ENCODE results near the gene IMPA2. TPM values are rescaled to one million over a fixed set of nuclear protein-coding genes. Genes with fewer than 3 reads are reported as not detected.

IMPA2 gene
- total and polyA plus RNA-seq, 10 of the 15 experiments (the other 5 are each of a cell fraction or from before 2014, with no cell fraction given): 0.24 to 21.0 (median 11.4) TPM

DNA sequence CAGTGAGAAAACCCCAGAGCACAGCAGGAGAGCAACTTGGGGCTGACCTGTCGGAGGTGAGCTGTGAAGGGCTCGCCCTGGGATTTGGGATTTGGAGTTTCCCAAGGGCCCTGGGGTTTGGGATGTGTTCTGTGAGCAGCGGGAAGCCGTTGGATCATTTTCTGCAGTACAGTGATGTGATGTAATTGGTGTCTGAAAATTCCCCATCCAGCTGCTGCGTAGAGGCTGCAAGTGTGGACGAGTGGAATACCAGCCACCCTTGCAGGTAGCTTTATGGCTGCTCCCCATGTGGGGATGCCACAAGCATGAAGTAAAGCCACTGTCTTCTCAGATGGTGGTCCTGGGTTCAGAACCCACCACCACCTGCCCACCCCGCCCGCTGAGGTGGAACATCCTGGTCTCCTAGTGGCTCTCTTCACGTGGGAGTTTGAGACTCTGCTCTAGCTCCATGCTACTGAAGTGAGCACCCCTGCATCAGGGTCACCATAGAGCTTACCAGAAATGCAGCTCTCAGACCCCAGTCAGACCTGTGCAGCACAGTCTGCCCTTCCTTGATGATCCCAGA lies 15.0 kb downstream of the IMPA2 start:
- Histone ChIP-seq H3K4me2 (ENCODE audit: control insufficient read depth, insufficient read depth) (no peak overlapping the region), H3K9me3 (replicated peaks; ENCODE audit: control insufficient read depth, insufficient read depth, low read length) (no peaks in the 10 kb centered on the region), H3K79me2 (ENCODE audit: control insufficient read depth, insufficient read depth, low read length) (no peaks in the 10 kb centered on the region), H3K9ac (ENCODE audit: control insufficient read depth, insufficient read depth, low read length) (no peak overlapping the region), H3K27me3 (replicated peaks in 1 of 2; ENCODE audit: control insufficient read depth in 2 of 2, insufficient read depth in 2 of 2, low read length in 1 of 2) (no peaks in the 10 kb centered on the region), H3K4me1 (ENCODE audit: control insufficient read depth, insufficient read depth, low read length) (peaks cover 8% of the 10 kb centered on the region), H4K20me1 (ENCODE audit: control insufficient read depth, insufficient read depth) (no peaks in the 10 kb centered on the region), H2AFZ (ENCODE audit: control insufficient read depth, low read depth, low read length) (peak overlapping the region; percentile 88; the same call in 1 of the 2 replicates), H3K27ac (ENCODE audit: control insufficient read depth, insufficient read depth) (no peak overlapping the region), H3K4me3 (no peak overlapping the region), H3K36me3 (ENCODE audit: control insufficient read depth in 2 of 2, insufficient read depth in 2 of 2, low read length in 1 of 2) (no peaks in the 10 kb centered on the region)
- intact Hi-C loops (cut with micrococcal nuclease; ENCODE audit: unreplicated experiment): no loop called here
- SMC1A ChIA-PET (ENCODE audit: uncharacterized antibody, unreplicated experiment): interaction anchor here (0.7 to 4.6 kb wide), 4 partner anchors 42 to 263 kb away, joined by 3 to 46 read pairs (median 4); no protein-coding TSS in a partner anchor
- RAD21 ChIA-PET (ENCODE audit: unreplicated experiment): interaction anchor here (0.8 to 4.6 kb wide), 4 partner anchors 58 to 340 kb away, joined by 4 to 40 read pairs (median 8); no protein-coding TSS in a partner anchor
- WGBS (ENCODE audit: insufficient coverage, insufficient replicate concordance, low lambda C conversion rate, missing lambda C conversion rate): 77% methylated on average over 9 of the region's 9 CpGs
- in situ Hi-C loops (cut with MboI): loop anchor here (5.0 kb wide), 1 partner anchor 64 kb away; no protein-coding TSS in a partner anchor
- POLR2A ChIA-PET: no interaction called here
- DNase-seq (ENCODE audit: low read depth, low spot score) (no peak), FAIRE-seq (no peak), ATAC-seq (no peak)
- no TSS peak for BruUV-seq (replicated peaks)
- CTCF ChIA-PET: interaction anchor here (0.8 to 7.7 kb wide), 14 partner anchors 7 to 341 kb away, joined by 3 to 122 read pairs (median 6); no protein-coding TSS in a partner anchor
- TF ChIP-seq ZSCAN29 (IDR thresholded peaks at IDR 0.05) (no peak), SMAD1 (IDR thresholded peaks at IDR 0.05; ENCODE audit: low read depth, partially characterized antibody) (no peak), PAX5 (IDR thresholded peaks at IDR 0.05; ENCODE audit: borderline replicate concordance, low read depth, low read length) (no peak), SUPT20H (IDR thresholded peaks at IDR 0.05; ENCODE audit: borderline replicate concordance, control insufficient read depth, low read depth, low read length) (no peak), BHLHE40 (IDR thresholded peaks at IDR 0.05; ENCODE audit: borderline replicate concordance in 1 of 2, low read depth in 2 of 2, low read length in 1 of 2) (no peak), SPI1 (IDR thresholded peaks at IDR 0.05; ENCODE audit: borderline replicate concordance, insufficient read depth, low read depth, low read length) (no peak), EP300 (IDR thresholded peaks at IDR 0.05; ENCODE audit: borderline replicate concordance in 1 of 2, control insufficient read depth in 1 of 2, low read depth in 2 of 2, low read length in 2 of 2) (no peak), SMARCA5 (IDR thresholded peaks at IDR 0.05) (no peak), SRF (IDR thresholded peaks at IDR 0.05; ENCODE audit: low read depth in 2 of 2, low read length in 2 of 2) (no peak), DPF2 (IDR thresholded peaks at IDR 0.05) (no peak), KDM1A (IDR thresholded peaks at IDR 0.05; ENCODE audit: borderline replicate concordance) (no peak), KAT2A (conservative IDR thresholded peaks at IDR 0.05; ENCODE audit: control insufficient read depth, low read depth, low read length) (no peak), NFYA (IDR thresholded peaks at IDR 0.05; ENCODE audit: borderline replicate concordance, low read depth, low read length) (no peak)
- TF ChIP-seq, protein P1, sequence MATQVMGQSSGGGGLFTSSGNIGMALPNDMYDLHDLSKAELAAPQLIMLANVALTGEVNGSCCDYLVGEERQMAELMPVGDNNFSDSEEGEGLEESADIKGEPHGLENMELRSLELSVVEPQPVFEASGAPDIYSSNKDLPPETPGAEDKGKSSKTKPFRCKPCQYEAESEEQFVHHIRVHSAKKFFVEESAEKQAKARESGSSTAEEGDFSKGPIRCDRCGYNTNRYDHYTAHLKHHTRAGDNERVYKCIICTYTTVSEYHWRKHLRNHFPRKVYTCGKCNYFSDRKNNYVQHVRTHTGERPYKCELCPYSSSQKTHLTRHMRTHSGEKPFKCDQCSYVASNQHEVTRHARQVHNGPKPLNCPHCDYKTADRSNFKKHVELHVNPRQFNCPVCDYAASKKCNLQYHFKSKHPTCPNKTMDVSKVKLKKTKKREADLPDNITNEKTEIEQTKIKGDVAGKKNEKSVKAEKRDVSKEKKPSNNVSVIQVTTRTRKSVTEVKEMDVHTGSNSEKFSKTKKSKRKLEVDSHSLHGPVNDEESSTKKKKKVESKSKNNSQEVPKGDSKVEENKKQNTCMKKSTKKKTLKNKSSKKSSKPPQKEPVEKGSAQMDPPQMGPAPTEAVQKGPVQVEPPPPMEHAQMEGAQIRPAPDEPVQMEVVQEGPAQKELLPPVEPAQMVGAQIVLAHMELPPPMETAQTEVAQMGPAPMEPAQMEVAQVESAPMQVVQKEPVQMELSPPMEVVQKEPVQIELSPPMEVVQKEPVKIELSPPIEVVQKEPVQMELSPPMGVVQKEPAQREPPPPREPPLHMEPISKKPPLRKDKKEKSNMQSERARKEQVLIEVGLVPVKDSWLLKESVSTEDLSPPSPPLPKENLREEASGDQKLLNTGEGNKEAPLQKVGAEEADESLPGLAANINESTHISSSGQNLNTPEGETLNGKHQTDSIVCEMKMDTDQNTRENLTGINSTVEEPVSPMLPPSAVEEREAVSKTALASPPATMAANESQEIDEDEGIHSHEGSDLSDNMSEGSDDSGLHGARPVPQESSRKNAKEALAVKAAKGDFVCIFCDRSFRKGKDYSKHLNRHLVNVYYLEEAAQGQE (IDR thresholded peaks at IDR 0.05; ENCODE audit: low read depth, low read length): no peak
- TF ChIP-seq, protein P2, sequence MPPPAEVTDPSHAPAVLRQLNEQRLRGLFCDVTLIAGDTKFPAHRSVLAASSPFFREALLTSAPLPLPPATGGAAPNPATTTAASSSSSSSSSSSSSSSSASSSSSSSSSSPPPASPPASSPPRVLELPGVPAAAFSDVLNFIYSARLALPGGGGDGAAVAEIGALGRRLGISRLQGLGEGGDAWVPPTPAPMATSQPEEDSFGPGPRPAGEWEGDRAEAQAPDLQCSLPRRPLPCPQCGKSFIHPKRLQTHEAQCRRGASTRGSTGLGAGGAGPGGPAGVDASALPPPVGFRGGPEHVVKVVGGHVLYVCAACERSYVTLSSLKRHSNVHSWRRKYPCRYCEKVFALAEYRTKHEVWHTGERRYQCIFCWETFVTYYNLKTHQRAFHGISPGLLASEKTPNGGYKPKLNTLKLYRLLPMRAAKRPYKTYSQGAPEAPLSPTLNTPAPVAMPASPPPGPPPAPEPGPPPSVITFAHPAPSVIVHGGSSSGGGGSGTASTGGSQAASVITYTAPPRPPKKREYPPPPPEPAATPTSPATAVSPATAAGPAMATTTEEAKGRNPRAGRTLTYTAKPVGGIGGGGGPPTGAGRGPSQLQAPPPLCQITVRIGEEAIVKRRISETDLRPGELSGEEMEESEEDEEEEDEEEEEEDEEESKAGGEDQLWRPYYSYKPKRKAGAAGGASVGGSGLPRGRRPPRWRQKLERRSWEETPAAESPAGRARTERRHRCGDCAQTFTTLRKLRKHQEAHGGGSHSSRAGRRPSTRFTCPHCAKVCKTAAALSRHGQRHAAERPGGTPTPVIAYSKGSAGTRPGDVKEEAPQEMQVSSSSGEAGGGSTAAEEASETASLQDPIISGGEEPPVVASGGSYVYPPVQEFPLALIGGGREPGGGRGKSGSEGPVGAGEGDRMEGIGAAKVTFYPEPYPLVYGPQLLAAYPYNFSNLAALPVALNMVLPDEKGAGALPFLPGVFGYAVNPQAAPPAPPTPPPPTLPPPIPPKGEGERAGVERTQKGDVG (CRISPR knock-in tag; IDR thresholded peaks at IDR 0.05): no peak

Measured in GM12878 (cell line).